ENCODE results near the gene MFAP4.

DNA sequence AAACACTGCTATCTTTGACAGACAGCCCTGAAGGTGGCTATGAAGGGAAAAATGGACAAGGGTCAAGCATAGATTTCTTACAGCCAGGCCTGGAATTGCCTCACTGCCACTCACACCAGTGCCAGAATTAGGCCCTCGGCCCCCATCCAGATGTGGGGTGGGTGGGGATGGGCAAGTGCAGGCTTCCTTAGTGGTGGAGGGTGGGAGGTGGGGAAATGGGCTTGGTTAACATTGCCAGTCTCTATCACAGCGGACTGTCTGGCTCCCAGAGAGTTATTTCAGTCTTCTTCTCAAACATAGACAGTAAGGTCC is 49.3 kb downstream of the MFAP4 start:
- no peak for TF ChIP-seq POLR2AphosphoS5 (IDR thresholded peaks at IDR 0.05)
- TF ChIP-seq, protein P1, sequence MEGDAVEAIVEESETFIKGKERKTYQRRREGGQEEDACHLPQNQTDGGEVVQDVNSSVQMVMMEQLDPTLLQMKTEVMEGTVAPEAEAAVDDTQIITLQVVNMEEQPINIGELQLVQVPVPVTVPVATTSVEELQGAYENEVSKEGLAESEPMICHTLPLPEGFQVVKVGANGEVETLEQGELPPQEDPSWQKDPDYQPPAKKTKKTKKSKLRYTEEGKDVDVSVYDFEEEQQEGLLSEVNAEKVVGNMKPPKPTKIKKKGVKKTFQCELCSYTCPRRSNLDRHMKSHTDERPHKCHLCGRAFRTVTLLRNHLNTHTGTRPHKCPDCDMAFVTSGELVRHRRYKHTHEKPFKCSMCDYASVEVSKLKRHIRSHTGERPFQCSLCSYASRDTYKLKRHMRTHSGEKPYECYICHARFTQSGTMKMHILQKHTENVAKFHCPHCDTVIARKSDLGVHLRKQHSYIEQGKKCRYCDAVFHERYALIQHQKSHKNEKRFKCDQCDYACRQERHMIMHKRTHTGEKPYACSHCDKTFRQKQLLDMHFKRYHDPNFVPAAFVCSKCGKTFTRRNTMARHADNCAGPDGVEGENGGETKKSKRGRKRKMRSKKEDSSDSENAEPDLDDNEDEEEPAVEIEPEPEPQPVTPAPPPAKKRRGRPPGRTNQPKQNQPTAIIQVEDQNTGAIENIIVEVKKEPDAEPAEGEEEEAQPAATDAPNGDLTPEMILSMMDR (IDR thresholded peaks at IDR 0.05 in 8 of 11, conservative IDR thresholded peaks at IDR 0.05 in 3 of 11), result no peak

Measured in spleen (tissue), 7 donors.